Ascending aorta (tissue), 2 donors: ENCODE data around the gene XPC. TPM values are rescaled to one million over a fixed set of nuclear protein-coding genes. Genes with fewer than 3 reads are reported as not detected.
A peak's percentile ranks its signal among the peaks of the same experiment; 100 is the strongest.
"Not testable (repeated sequence)": the region's sequence is repeated elsewhere in the genome, so short reads cannot be mapped to it uniquely, and the experiment has no call there.

ENCODE experiments used
- DNase-seq, 2 donors: peaks; one replicate each; pipeline ENCODE4 v3.0.0-alpha.2; 2019; ENCODE audit warnings: low spot score in 2 of 2
- H3K27ac ChIP-seq, 2 donors: fragments of 200-600 bp; sonication (generic); one replicate each; pipeline ENCODE4 v1.5.1; 2016 to 2017; ENCODE audit warnings: mild to moderate bottlenecking in 1 of 2
- H3K27me3 ChIP-seq: fragments of 200-600 bp; sonication (generic); one replicate; pipeline ENCODE4 v1.5.1; 2017
- H3K36me3 ChIP-seq, 2 donors: fragments of 200-600 bp; sonication (generic); one replicate each; pipeline ENCODE4 v1.5.1; 2016
- H3K4me1 ChIP-seq, 2 donors: fragments of 200-600 bp; sonication (generic); one replicate each; pipeline ENCODE4 v1.5.1; 2016 to 2017; ENCODE audit warnings: mild to moderate bottlenecking in 1 of 2
- H3K4me3 ChIP-seq, 2 donors: fragments of 200-600 bp; sonication (generic); one replicate each; pipeline ENCODE4 v1.5.1; 2016 to 2017; ENCODE audit warnings: mild to moderate bottlenecking in 1 of 2
- H3K9me3 ChIP-seq, 2 donors: fragments of 200-600 bp; sonication (generic); one replicate each; pipeline ENCODE4 v1.5.1; 2016
- CTCF ChIP-seq, 3 experiments: fragments of 200-600 bp in 2 of 3; fragments of 450-650 bp in 1 of 3; sonication (generic) in 2 of 3; IDR thresholded peaks; one replicate each; pipeline ENCODE4 v1.5.1; 2016 to 2019; ENCODE audit warnings: antibody characterized with exemption in 3 of 3, mild to moderate bottlenecking in 1 of 3, moderate library complexity in 1 of 3
- intact Hi-C: fragments of 100-400 bp; cut with DNase I; formaldehyde crosslinking; loops from one replicate; pipeline ENCODE4 v1.15.1; 2023
- total RNA-seq: library from RNA; depleted of rRNA; stranded (reverse); fragments of >200 nt; gene quantifications from one replicate; pipeline ENCODE4 v1.1.0, GENCODE V29; 2016

The XPC gene
- total RNA-seq, 1 donor from 2014 or later, result 48.9 TPM

- Histone ChIP-seq H3K9me3 (no peaks in the 10 kb centered on the region), H3K4me3 (peak within 1 kb of the TSS; percentile 84 to 100), H3K36me3 (peaks cover 14 to 29% of the 10 kb centered on the region in 2 donors), H3K27ac (peak within 1 kb of the TSS; percentile 96 to 98), H3K27me3 (no peaks in the 10 kb centered on the region), H3K4me1 (peaks cover 19 to 26% of the 10 kb centered on the region in 2 donors)
- peak; percentile 98 to 100 for DNase-seq
- intact Hi-C loops, result loop anchor here (1.0 to 5.0 kb wide), 6 partner anchors 20 to 824 kb away; partner anchors contain the start of genes CCDC174, LSM3 and XPC
- peak in 1 of 3 experiments; percentile 2 for TF ChIP-seq CTCF (IDR thresholded peaks at IDR 0.05)
These were observed 53.7 kb downstream of the XPC start, which contains the start of the genes CHCHD4 and TMEM43 for GRCh38 chr3:14124615-14125192. CHCHD4 (minus strand) TSS chr3:14124870; CDS start chr3:14124676, 194 bp downstream. TMEM43 (plus strand) TSS chr3:14125052; CDS start chr3:14125194, 142 bp downstream.

GRCh38 chr3:14124223-14124614 lies 54.2 kb downstream of the XPC start:
- Histone ChIP-seq H3K27ac (peak overlapping the region; percentile 96 to 98), H3K9me3 (no peaks in the 10 kb centered on the region), H3K4me3 (peak overlapping the region; percentile 84 to 100), H3K27me3 (no peaks in the 10 kb centered on the region), H3K36me3 (peaks cover 10 to 24% of the 10 kb centered on the region in 2 donors), H3K4me1 (peaks cover 19 to 26% of the 10 kb centered on the region in 2 donors)
- TF ChIP-seq CTCF (IDR thresholded peaks at IDR 0.05), result no peak
- DNase-seq, result peak in 1 of 2 donors; percentile 79
- intact Hi-C loops, result loop anchor here (1.0 to 5.0 kb wide), 4 partner anchors 228 to 825 kb away; partner anchors contain the start of gene CCDC174

- Histone ChIP-seq H3K9me3 (no peaks in the 10 kb centered on the region), H3K4me3 (peak overlapping the region; percentile 84 to 100), H3K27ac (peak overlapping the region in 1 of 2 donors; percentile 96), H3K36me3 (peaks cover 7 to 18% of the 10 kb centered on the region in 2 donors), H3K4me1 (peaks cover 19 to 26% of the 10 kb centered on the region in 2 donors), H3K27me3 (no peaks in the 10 kb centered on the region)
- no peak for TF ChIP-seq CTCF (IDR thresholded peaks at IDR 0.05)
- no peak for DNase-seq
- intact Hi-C loops, result loop anchor here (1.0 to 5.0 kb wide), 4 partner anchors 227 to 825 kb away; partner anchors contain the start of gene CCDC174
These were observed 54.8 kb downstream of the XPC start for GRCh38 chr3:14123308-14124222.

GRCh38 chr3:14122301-14122700 lies 56.1 kb downstream of the XPC start:
- H3K4me3 ChIP-seq, result no peak overlapping the region
- no peaks in the 10 kb centered on the region for H3K27me3 ChIP-seq
- H3K9me3 ChIP-seq, result no peaks in the 10 kb centered on the region
- no peak for TF ChIP-seq CTCF (IDR thresholded peaks at IDR 0.05)
- DNase-seq, result no peak
- intact Hi-C loops, result loop anchor here (5.0 kb wide), 1 partner anchor 330 kb away; no protein-coding TSS in a partner anchor
- H3K27ac ChIP-seq, result no peak overlapping the region
- peaks cover 0 to 7% of the 10 kb centered on the region in 2 donors for H3K36me3 ChIP-seq
- H3K4me1 ChIP-seq, result peaks cover 13 to 20% of the 10 kb centered on the region in 2 donors

GRCh38 chr3:14121859-14122258 lies 56.5 kb downstream of the XPC start:
- H3K36me3 ChIP-seq, result peaks cover 0 to 5% of the 10 kb centered on the region in 2 donors
- DNase-seq, result no peak
- TF ChIP-seq CTCF (IDR thresholded peaks at IDR 0.05), result no peak
- no peak overlapping the region for H3K27ac ChIP-seq
- H3K9me3 ChIP-seq, result no peaks in the 10 kb centered on the region
- intact Hi-C loops, result loop anchor here (5.0 kb wide), 1 partner anchor 330 kb away; no protein-coding TSS in a partner anchor
- peaks cover 12 to 16% of the 10 kb centered on the region in 2 donors for H3K4me1 ChIP-seq
- no peaks in the 10 kb centered on the region for H3K27me3 ChIP-seq
- no peak overlapping the region for H3K4me3 ChIP-seq

- not testable (repeated sequence) for H3K9me3 ChIP-seq, H3K27me3 ChIP-seq, H3K27ac ChIP-seq, H3K36me3 ChIP-seq, H3K4me1 ChIP-seq, H3K4me3 ChIP-seq, DNase-seq
- intact Hi-C loops, result loop anchor here (5.0 kb wide), 1 partner anchor 331 kb away; no protein-coding TSS in a partner anchor
These were observed 57.4 kb downstream of the XPC start for GRCh38 chr3:14120921-14121448.
